OCI-LY3 (cell line): ENCODE results near the gene MEF2C.

ENCODE experiments used
- CTCF ChIP-seq: fragments of 200-600, 300-600 bp; sonication (generic); IDR thresholded peaks from 2 replicates; pipeline ENCODE4 v1.5.1; 2014; ENCODE audit warnings: antibody characterized with exemption, low read length, low read depth
- EZH2phosphoT487 ChIP-seq: fragments of 200-600 bp; shearing (Covaris generic); IDR thresholded peaks from 2 replicates; pipeline ENCODE4 v1.6.1; 2018; ENCODE audit warnings: antibody characterized with exemption, mixed run types, low read depth

- TF ChIP-seq CTCF (no peak), EZH2phosphoT487 (no peak)
These were observed 142.3 kb downstream of the MEF2C start for GRCh38 chr5:88740604-88741185.
